GM18499 (cell line): ENCODE measurements around the gene IFT122.

Experiments used
- ATAC-seq: cut with Tn5 transposase; IDR thresholded peaks from one replicate; pipeline ENCODE4 v1.9.1; 2021; ENCODE audit warnings: moderate number of reproducible peaks; ENCODE audit not compliant: insufficient read depth, unreplicated experiment

Gene IFT122

DNA sequence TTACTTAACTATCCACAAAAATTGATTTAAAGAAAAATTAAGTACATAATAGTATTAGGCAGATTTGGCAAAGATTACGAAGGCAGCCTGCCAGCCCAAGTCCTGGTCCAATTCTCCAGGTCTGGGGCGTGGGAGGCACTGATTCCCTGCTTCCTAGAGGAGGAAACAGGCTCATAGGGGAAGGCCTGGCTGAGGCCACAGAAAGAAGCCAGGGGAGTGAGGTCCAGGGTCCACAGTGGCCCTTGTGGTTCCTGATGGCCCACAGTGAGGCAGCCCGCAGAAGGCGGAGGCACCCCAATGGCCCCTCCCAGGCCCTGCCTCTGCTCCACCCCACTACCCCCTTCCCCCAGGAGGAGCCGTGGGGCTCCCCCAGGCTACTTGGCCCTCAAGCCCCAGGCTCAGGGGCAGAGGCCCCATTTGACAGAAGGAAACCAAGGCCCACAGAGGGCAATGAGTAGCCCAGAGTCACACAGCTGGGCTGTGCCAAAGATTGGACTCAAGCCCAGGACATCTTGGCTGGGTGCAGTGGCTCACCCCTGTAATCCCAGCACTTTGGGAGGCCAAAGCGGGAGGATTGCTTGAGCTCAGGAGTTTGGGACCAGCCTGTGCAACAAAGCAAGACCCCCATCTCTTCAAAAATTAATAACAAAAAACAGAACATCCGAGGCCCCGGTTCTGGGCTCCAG is 124.0 kb downstream of the IFT122 start:
- no peak for ATAC-seq

DNA sequence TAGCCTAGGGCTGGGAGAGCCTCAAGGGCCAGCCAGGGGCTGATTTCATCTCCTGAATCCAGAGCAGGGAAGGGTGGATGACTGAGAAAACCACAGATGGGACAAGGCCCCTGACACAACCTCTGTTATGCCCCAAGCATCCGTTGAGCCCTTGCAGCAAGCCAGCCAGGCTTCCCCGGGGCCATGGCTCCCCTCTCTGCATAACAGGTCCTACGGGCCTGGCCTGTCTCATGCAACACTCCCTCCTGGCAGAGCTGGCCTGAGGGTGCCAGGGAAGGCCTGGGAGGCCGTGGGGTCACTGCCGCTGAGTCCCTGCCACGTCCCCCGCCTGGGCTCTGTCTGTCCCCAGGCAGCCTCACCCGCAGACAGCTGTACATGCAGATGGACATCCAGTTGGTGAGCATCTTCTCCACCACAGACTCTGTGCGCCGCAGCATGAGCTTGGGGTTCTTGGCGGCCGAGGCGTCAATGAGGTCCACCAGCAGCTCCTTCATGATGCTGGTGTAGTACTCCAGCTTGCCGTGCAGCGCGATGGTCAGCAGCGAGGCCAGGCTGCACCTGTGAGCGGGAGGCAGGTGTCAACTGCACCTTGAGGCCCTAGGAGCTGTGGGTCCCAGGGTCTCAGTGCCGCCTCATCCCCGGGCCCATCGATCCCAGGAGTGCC is 125.1 kb downstream of the IFT122 start:
- ATAC-seq = no peak

DNA sequence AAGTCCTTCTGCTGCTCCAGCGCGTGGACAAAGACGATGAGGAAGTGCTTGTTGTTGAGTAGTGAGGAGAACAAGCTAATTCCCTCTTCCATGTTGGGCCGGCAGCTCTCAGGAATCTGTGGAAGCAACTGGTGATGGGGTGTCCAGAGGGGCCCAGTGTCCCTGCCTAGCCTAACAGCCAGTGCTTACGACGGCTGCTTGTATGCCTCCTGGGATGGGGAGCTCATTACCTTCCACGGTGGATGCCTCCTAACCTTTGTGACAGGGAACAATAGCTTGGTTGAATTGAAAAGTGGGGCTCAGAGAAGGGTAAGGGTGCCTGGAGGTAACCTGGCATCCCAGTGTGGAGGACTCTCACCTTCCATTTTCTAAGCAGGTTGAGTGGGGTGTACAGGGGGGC is 125.9 kb downstream of the IFT122 start:
- ATAC-seq = no peak

DNA sequence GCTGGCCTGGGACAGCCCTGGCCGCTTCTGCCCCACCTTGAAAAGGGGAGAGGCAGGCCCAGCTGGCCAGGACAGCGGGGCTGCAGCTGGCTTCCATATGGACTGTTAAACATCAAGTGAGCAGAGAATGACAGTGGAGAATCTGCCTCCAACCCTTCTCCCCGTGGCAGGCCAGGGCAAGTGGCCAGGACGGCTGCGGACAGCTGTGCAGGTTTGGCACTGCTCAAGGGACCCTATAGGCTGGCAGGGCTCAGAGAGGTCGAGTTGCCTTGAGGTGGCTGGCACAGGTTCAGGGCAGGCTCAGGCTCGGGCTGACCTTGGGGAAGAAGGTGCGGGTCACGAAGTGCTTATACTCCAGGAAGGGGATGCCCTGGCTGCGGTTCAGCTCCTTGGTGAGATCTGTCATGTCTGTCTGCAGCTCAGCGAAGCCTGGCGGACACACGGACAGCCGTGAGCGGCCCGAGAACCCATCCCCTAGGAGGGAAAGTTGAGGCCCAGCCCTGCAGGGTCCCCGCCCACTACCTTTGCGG is 127.2 kb downstream of the IFT122 start:
- ATAC-seq = no peak

DNA sequence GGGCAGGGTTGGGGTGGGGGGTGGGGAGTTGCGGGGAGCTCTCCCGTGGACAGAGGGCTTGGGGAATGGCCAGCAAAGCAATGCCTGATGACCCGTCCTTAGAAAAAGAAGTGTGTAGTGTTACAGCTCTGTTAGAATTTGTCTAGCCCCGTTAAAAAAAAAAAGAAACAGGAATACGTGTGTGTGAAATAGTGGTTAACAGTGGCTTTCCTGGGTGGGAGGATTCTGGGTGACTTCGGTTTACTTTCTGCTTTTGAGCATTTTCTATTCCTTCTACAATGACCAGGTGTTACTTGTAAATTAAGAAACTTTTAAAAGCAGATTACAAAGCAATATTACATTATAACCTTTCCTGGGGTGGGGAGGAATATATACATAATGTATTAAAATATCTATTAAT is 127.9 kb downstream of the IFT122 start:
- ATAC-seq = no peak

DNA sequence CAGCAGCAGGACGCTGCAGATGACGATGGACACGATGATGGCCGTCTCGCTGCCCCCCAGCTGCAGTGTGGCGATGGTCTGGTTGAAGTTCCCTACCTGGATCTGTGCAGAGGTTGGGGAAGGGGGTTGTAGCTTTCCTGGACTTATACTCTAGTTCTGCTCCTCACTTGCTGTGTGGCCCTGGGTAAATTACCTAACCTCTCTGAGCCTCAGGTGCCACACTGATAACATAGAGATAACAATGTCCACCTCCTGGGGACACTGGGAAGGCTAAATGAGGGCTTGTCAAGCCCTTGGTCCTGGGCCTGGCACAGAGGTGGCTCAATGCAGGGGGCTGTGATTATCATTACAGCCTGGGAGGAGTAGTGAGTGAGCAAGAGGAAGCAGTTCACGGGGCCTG is 129.8 kb downstream of the IFT122 start:
- ATAC-seq = no peak
